Neuronal stem cell (in vitro differentiated cells): Measurements from ENCODE around the gene FIGN.

Experiments used
- DNase-seq: peaks from one replicate; pipeline ENCODE4 v3.0.0-alpha.2; 2013; ENCODE audit warnings: low spot score
- H2AFZ ChIP-seq: one replicate; pipeline ENCODE4 v1.6.1; 2013; ENCODE audit warnings: mild to moderate bottlenecking, low read length, inconsistent platforms
- H2AK5ac ChIP-seq: 2 replicates; pipeline ENCODE4 v1.6.1; 2013; ENCODE audit warnings: low read depth, mild to moderate bottlenecking, inconsistent platforms, low read length, moderate library complexity, mixed read lengths
- H2BK120ac ChIP-seq: 2 replicates; pipeline ENCODE4 v1.6.1; 2013; ENCODE audit warnings: low read depth, mild to moderate bottlenecking, inconsistent platforms, low read length, moderate library complexity, mixed read lengths
- H2BK12ac ChIP-seq: one replicate; pipeline ENCODE4 v1.6.1; 2013; ENCODE audit warnings: low read length, inconsistent platforms
- H2BK15ac ChIP-seq: 2 replicates; pipeline ENCODE4 v1.6.1; 2013; ENCODE audit warnings: mild to moderate bottlenecking, low read length, inconsistent platforms, mixed read lengths
- H2BK5ac ChIP-seq: one replicate; pipeline ENCODE4 v1.6.1; 2013; ENCODE audit warnings: inconsistent platforms, mild to moderate bottlenecking, low read length, moderate library complexity
- H3K14ac ChIP-seq: one replicate; pipeline ENCODE4 v1.6.1; 2013; ENCODE audit warnings: low read length, inconsistent platforms
- H3K18ac ChIP-seq: 2 replicates; pipeline ENCODE4 v1.6.1; 2013; ENCODE audit warnings: low read length, inconsistent platforms
- H3K23ac ChIP-seq: 2 replicates; pipeline ENCODE4 v1.6.1; 2013; ENCODE audit warnings: low read depth, mild to moderate bottlenecking, mixed read lengths, low read length, inconsistent platforms; ENCODE audit not compliant: poor library complexity
- H3K27ac ChIP-seq: replicated peaks from 3 replicates; pipeline ENCODE4 v1.5.1; 2013; ENCODE audit warnings: low read length, inconsistent platforms
- H3K27me3 ChIP-seq, 3 experiments: 2 replicates each; pipeline ENCODE4 v1.6.1; 2013; ENCODE audit warnings: low read length in 3 of 3, mild to moderate bottlenecking in 2 of 3, inconsistent platforms in 1 of 3, low read depth in 1 of 3, mixed read lengths in 1 of 3, moderate library complexity in 1 of 3; ENCODE audit not compliant: control insufficient read depth in 3 of 3, insufficient read depth in 3 of 3
- H3K36me3 ChIP-seq, 2 donors: replicated peaks in 1 of 2; 2 replicates each; pipeline ENCODE4 v1.6.1; 2013; ENCODE audit warnings: low read length in 2 of 2; ENCODE audit not compliant: control insufficient read depth in 2 of 2, insufficient read depth in 2 of 2
- H3K4ac ChIP-seq: 2 replicates; pipeline ENCODE4 v1.6.1; 2013; ENCODE audit warnings: inconsistent platforms, mild to moderate bottlenecking, low read length, moderate library complexity
- H3K4me1 ChIP-seq, 2 donors: 1 replicate in 1 of 2; 2 replicates in 1 of 2; pipeline ENCODE4 v1.6.1; 2013; ENCODE audit warnings: low read length in 2 of 2, low read depth in 1 of 2; ENCODE audit not compliant: control insufficient read depth in 2 of 2, insufficient read depth in 1 of 2
- H3K4me2 ChIP-seq: one replicate; pipeline ENCODE4 v1.6.1; 2013; ENCODE audit warnings: mild to moderate bottlenecking, low read length, inconsistent platforms; ENCODE audit not compliant: insufficient read depth, poor library complexity, severe bottlenecking
- H3K4me3 ChIP-seq, 2 donors: 2 replicates each; pipeline ENCODE4 v1.5.1; 2013; ENCODE audit warnings: low read length in 2 of 2, mild to moderate bottlenecking in 2 of 2, inconsistent platforms in 1 of 2, moderate library complexity in 1 of 2
- H3K79me1 ChIP-seq: one replicate; pipeline ENCODE4 v1.6.1; 2013; ENCODE audit warnings: low read depth, mild to moderate bottlenecking, inconsistent platforms, low read length, moderate library complexity
- H3K9ac ChIP-seq: one replicate; pipeline ENCODE4 v1.6.1; 2013; ENCODE audit warnings: mild to moderate bottlenecking, low read depth, low read length, inconsistent platforms; ENCODE audit not compliant: poor library complexity
- H3K9me3 ChIP-seq, 2 donors: replicated peaks in 1 of 2; 2 replicates each; pipeline versions ENCODE3 to v1.6.1; 2013; ENCODE audit warnings: low read length in 2 of 2, mild to moderate bottlenecking in 2 of 2, inconsistent platforms in 1 of 2, low read depth in 1 of 2, mixed read lengths in 1 of 2, moderate library complexity in 1 of 2; ENCODE audit not compliant: control insufficient read depth in 2 of 2, insufficient read depth in 1 of 2
- H4K8ac ChIP-seq: one replicate; pipeline ENCODE4 v1.6.1; 2013; ENCODE audit warnings: low read depth, mild to moderate bottlenecking, inconsistent platforms, low read length, moderate library complexity
- H4K91ac ChIP-seq: one replicate; pipeline ENCODE4 v1.6.1; 2013; ENCODE audit warnings: low read length, low read depth, mild to moderate bottlenecking, inconsistent platforms; ENCODE audit not compliant: poor library complexity
- WGBS, 2 donors: extraction: QIAGEN DNeasy Blood & Tissue Kit; methylation state at CpG; one replicate each; pipeline ENCODE4 v1.1.7; 2013; ENCODE audit warnings: missing lambda C conversion rate in 2 of 2, mixed read lengths in 1 of 2; ENCODE audit not compliant: insufficient read length in 2 of 2, insufficient replicate concordance in 1 of 2; ENCODE audit errors: extremely low coverage in 2 of 2; 5-methylcytosine and 5-hydroxymethylcytosine counted together

FIGN gene

GRCh38 chr2:163611557-163611906, 124.3 kb downstream of the FIGN start:
- Histone ChIP-seq H3K79me1 (peaks cover 5% of the 10 kb centered on the region), H3K27ac (no peak overlapping the region), H3K4me3 (no peak overlapping the region), H2AFZ (no peak overlapping the region), H4K8ac (no peak overlapping the region), H3K4me1 (peaks cover 7 to 10% of the 10 kb centered on the region in 2 donors), H3K14ac (no peak overlapping the region), H3K36me3 (peaks cover 22 to 37% of the 10 kb centered on the region in 2 donors), H2BK15ac (no peak overlapping the region), H2BK5ac (no peak overlapping the region), H2AK5ac (no peak overlapping the region), H3K9me3 (no peaks in the 10 kb centered on the region), H3K27me3 (no peaks in the 10 kb centered on the region), H3K9ac (no peak overlapping the region), H3K4me2 (no peak overlapping the region), H2BK12ac (no peak overlapping the region), H3K4ac (no peak overlapping the region), H3K18ac (no peak overlapping the region), H2BK120ac (no peak overlapping the region), H3K23ac (no peak overlapping the region), H4K91ac (no peak overlapping the region)
- DNase-seq = no peak
- WGBS, 2 donors = no CpG with 5 or more reads among the region's 8 CpGs

- no peak overlapping the region for H3K18ac ChIP-seq
- H3K4me2 ChIP-seq = no peak overlapping the region
- no peak overlapping the region for H4K8ac ChIP-seq
- peaks cover 5% of the 10 kb centered on the region for H3K79me1 ChIP-seq
- H2BK15ac ChIP-seq = no peak overlapping the region
- no peak overlapping the region for H2BK12ac ChIP-seq
- no peak overlapping the region for H2AK5ac ChIP-seq
- H3K4ac ChIP-seq = no peak overlapping the region
- no peak overlapping the region for H4K91ac ChIP-seq
- peaks cover 10% of the 10 kb centered on the region in 2 donors for H3K4me1 ChIP-seq
- peaks cover 22 to 37% of the 10 kb centered on the region in 2 donors for H3K36me3 ChIP-seq
- no peak overlapping the region for H2BK5ac ChIP-seq
- no peak overlapping the region for H3K23ac ChIP-seq
- no peak for DNase-seq
- WGBS, 2 donors = no CpG with 5 or more reads among the region's 13 CpGs
- H2BK120ac ChIP-seq = no peak overlapping the region
- H3K4me3 ChIP-seq = no peak overlapping the region
- H3K9ac ChIP-seq = no peak overlapping the region
- H3K27ac ChIP-seq = no peak overlapping the region
- no peaks in the 10 kb centered on the region for H3K9me3 ChIP-seq
- H2AFZ ChIP-seq = no peak overlapping the region
- H3K14ac ChIP-seq = no peak overlapping the region
- no peaks in the 10 kb centered on the region for H3K27me3 ChIP-seq
Measured at GRCh38 chr2:163610817-163611556, 124.8 kb downstream of the FIGN start.

- no peak overlapping the region for H3K23ac ChIP-seq
- peaks cover 22 to 37% of the 10 kb centered on the region in 2 donors for H3K36me3 ChIP-seq
- no peak overlapping the region for H3K18ac ChIP-seq
- H2BK120ac ChIP-seq = no peak overlapping the region
- no peak overlapping the region for H3K27ac ChIP-seq
- H3K27me3 ChIP-seq = no peaks in the 10 kb centered on the region
- no peak overlapping the region for H3K14ac ChIP-seq
- no peak overlapping the region for H2BK12ac ChIP-seq
- H3K4me2 ChIP-seq = no peak overlapping the region
- no peaks in the 10 kb centered on the region for H3K9me3 ChIP-seq
- no peak overlapping the region for H3K4ac ChIP-seq
- no peak overlapping the region for H2AK5ac ChIP-seq
- no peak overlapping the region for H3K4me3 ChIP-seq
- H2BK5ac ChIP-seq = no peak overlapping the region
- no peak for DNase-seq
- peaks cover 5% of the 10 kb centered on the region for H3K79me1 ChIP-seq
- no peak overlapping the region for H3K9ac ChIP-seq
- H4K91ac ChIP-seq = no peak overlapping the region
- H2BK15ac ChIP-seq = no peak overlapping the region
- H4K8ac ChIP-seq = no peak overlapping the region
- H3K4me1 ChIP-seq = peaks cover 5 to 27% of the 10 kb centered on the region in 2 donors
- no peak overlapping the region for H2AFZ ChIP-seq
Measured at GRCh38 chr2:163607630-163608029, 128.2 kb downstream of the FIGN start.

- Histone ChIP-seq H3K4me3 (no peak overlapping the region), H3K27ac (no peak overlapping the region), H2BK15ac (no peak overlapping the region), H2BK5ac (no peak overlapping the region), H3K18ac (no peak overlapping the region), H3K9me3 (no peaks in the 10 kb centered on the region), H4K91ac (no peak overlapping the region), H4K8ac (no peak overlapping the region), H3K36me3 (peaks cover 22 to 37% of the 10 kb centered on the region in 2 donors), H3K14ac (no peak overlapping the region), H3K27me3 (no peaks in the 10 kb centered on the region), H3K4me1 (peaks cover 6 to 35% of the 10 kb centered on the region in 2 donors), H2AK5ac (no peak overlapping the region), H2AFZ (no peak overlapping the region), H2BK12ac (no peak overlapping the region), H3K9ac (no peak overlapping the region), H3K4me2 (no peak overlapping the region), H3K79me1 (peaks cover 5% of the 10 kb centered on the region), H3K4ac (no peak overlapping the region), H2BK120ac (no peak overlapping the region), H3K23ac (no peak overlapping the region)
- DNase-seq = no peak
- no CpG with 5 or more reads among the region's 3 CpGs for WGBS, 2 donors
Measured at GRCh38 chr2:163606878-163607277, 128.9 kb downstream of the FIGN start.
